Fibroblast of lung (primary cell): ENCODE results near the gene WDSUB1.

Experiments
- EZH2 ChIP-seq: IDR thresholded peaks from 2 replicates; pipeline ENCODE4 v1.5.1; 2012; ENCODE audit warnings: low read length, control low read depth, mild to moderate bottlenecking; ENCODE audit errors: missing control alignments
- TF ChIP-seq, protein P1 (sequence below), 2 donors: IDR thresholded peaks in 1 of 2; conservative IDR thresholded peaks in 1 of 2; 1 replicate in 1 of 2; 2 replicates in 1 of 2; pipeline ENCODE4 v1.5.1; 2011 to 2012; ENCODE audit warnings: low read length in 2 of 2, control low read depth in 1 of 2, inconsistent platforms in 1 of 2, low read depth in 1 of 2, mild to moderate bottlenecking in 1 of 2

DNA sequence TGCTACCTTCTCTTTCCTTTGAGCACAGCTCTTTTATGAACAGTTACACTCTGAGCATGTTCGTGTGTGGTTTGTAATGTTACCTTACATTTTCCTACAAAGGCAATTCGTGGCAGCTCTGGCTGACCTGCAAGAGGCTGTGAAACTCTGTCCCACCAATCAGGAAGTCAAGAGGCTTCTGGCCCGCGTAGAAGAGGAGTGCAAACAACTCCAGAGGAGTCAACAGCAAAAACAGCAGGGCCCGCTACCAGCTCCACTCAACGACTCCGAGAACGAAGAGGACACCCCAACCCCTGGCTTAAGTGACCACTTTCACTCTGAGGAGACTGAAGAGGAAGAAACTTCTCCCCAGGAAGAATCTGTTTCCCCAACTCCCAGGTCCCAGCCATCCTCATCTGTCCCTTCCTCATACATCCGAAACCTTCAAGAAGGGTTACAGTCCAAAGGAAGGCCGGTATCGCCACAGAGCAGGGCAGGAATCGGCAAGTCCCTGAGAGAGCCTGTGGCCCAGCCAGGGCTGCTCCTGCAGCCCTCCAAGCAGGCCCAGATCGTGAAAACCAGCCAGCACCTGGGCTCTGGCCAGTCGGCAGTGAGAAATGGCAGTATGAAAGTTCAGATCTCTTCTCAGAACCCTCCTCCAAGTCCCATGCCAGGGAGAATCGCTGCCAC lies 56.9 kb downstream of the WDSUB1 start:
- TF ChIP-seq, protein P1, sequence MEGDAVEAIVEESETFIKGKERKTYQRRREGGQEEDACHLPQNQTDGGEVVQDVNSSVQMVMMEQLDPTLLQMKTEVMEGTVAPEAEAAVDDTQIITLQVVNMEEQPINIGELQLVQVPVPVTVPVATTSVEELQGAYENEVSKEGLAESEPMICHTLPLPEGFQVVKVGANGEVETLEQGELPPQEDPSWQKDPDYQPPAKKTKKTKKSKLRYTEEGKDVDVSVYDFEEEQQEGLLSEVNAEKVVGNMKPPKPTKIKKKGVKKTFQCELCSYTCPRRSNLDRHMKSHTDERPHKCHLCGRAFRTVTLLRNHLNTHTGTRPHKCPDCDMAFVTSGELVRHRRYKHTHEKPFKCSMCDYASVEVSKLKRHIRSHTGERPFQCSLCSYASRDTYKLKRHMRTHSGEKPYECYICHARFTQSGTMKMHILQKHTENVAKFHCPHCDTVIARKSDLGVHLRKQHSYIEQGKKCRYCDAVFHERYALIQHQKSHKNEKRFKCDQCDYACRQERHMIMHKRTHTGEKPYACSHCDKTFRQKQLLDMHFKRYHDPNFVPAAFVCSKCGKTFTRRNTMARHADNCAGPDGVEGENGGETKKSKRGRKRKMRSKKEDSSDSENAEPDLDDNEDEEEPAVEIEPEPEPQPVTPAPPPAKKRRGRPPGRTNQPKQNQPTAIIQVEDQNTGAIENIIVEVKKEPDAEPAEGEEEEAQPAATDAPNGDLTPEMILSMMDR (conservative IDR thresholded peaks at IDR 0.05 in 1 of 2, IDR thresholded peaks at IDR 0.05 in 1 of 2; ENCODE audit: low read depth in 1 of 2, low read length in 2 of 2), result no peak
- TF ChIP-seq EZH2, result no peak
